Mesothelial cell of epicardium (in vitro differentiated cells): Measurements from ENCODE around the gene CRYGN. TPM values are rescaled to one million over a fixed set of nuclear protein-coding genes. Genes with fewer than 3 reads are reported as not detected.

Experiments
- DNase-seq, 2 experiments: peaks; one replicate each; pipeline ENCODE4 v3.0.0; 2021; ENCODE audit warnings: low spot score in 2 of 2; ENCODE audit not compliant: unreplicated experiment in 2 of 2
- H3K27ac Mint-ChIP-seq: 2 replicates; pipeline ENCODE4 v1.8.0; 2021; ENCODE audit warnings: mixed read lengths
- H3K27me3 Mint-ChIP-seq: 2 replicates; pipeline ENCODE4 v1.8.0; 2021; ENCODE audit warnings: low read depth, mixed read lengths
- H3K36me3 Mint-ChIP-seq: 2 replicates; pipeline ENCODE4 v1.8.0; 2021; ENCODE audit warnings: mixed read lengths
- H3K4me1 Mint-ChIP-seq: 2 replicates; pipeline ENCODE4 v1.8.0; 2021; ENCODE audit warnings: mixed read lengths
- H3K4me3 Mint-ChIP-seq: 2 replicates; pipeline ENCODE4 v1.8.0; 2021; ENCODE audit warnings: mild to moderate bottlenecking, moderate library complexity, mixed read lengths
- H3K9me3 Mint-ChIP-seq: 2 replicates; pipeline ENCODE4 v1.8.0; 2021; ENCODE audit warnings: mixed read lengths
- total RNA-seq: library from RNA; stranded (reverse); gene quantifications from 3 replicates; pipeline ENCODE4 v1.2.1, GENCODE V29; 2021
- TF ChIP-seq, protein P1 (sequence below): fragments of 200-600 bp; sonication (generic); IDR thresholded peaks from one replicate; pipeline ENCODE4 v1.5.0; 2021; ENCODE audit warnings: antibody characterized with exemption; ENCODE audit not compliant: unreplicated experiment

Gene CRYGN, protein sequence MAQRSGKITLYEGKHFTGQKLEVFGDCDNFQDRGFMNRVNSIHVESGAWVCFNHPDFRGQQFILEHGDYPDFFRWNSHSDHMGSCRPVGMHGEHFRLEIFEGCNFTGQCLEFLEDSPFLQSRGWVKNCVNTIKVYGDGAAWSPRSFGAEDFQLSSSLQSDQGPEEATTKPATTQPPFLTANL
- total RNA-seq: 9.4 to 12.2 TPM (median 10.5 TPM) in 3 replicates

DNA sequence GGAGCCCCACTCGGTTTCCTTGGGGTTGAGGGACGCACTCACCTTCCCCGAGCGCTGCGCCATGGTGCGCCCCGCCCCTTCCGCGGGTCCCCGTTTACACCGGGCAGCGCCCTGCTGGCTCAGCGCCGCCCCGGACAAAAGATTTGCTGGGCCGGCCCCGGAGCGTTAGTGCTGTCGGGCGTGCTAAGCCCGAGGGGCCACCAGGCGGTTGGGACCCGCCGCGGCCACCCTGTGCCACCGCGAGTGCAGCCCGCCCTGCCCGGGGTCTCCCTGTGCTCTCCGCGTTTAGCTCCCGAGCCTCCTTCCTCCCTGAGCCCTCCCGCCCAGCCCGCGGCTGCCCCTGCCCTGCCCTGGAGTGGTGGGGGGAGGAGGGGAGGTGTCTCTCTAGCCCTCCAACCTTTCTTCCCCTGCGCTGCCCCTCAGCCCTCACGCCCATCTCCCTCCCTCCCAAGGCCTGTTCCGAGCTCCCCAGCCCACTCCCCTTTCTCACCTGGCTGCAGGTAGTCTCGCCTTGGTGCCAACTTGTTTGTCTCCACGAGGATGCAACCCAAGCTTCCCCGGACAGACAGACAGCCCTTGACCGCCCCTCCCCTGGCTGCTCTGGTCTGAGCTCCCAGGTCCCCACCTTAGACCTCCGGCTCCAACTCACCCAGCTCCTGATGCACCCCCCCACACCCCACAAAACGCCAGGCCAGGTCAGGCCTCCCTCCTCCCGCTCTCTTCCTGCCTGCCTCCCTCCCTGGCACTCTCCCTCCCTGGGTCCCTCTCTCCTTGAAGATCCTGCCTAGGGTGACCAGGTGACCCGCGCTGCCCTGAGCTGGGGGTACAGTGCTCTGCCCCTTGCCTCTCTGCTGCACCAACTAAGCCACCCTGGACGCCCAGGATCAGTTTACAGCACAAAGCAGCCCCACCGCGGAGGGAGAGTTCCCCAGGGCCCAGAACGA, at the start of gene CRYGN:
Gene CRYGN (minus strand): TSS at position 287 of the 944 bp plus-strand sequence. CDS start 224 bp downstream, at position 63.
- TF ChIP-seq, protein P1, sequence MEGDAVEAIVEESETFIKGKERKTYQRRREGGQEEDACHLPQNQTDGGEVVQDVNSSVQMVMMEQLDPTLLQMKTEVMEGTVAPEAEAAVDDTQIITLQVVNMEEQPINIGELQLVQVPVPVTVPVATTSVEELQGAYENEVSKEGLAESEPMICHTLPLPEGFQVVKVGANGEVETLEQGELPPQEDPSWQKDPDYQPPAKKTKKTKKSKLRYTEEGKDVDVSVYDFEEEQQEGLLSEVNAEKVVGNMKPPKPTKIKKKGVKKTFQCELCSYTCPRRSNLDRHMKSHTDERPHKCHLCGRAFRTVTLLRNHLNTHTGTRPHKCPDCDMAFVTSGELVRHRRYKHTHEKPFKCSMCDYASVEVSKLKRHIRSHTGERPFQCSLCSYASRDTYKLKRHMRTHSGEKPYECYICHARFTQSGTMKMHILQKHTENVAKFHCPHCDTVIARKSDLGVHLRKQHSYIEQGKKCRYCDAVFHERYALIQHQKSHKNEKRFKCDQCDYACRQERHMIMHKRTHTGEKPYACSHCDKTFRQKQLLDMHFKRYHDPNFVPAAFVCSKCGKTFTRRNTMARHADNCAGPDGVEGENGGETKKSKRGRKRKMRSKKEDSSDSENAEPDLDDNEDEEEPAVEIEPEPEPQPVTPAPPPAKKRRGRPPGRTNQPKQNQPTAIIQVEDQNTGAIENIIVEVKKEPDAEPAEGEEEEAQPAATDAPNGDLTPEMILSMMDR: no peak
- Mint-ChIP-seq H3K27me3 (no peaks in the 10 kb centered on the region), H3K4me3 (peak within 1 kb of the TSS; percentile 62), H3K4me1 (peaks cover 69% of the 10 kb centered on the region), H3K36me3 (no peaks in the 10 kb centered on the region), H3K27ac (peak within 1 kb of the TSS; percentile 96), H3K9me3 (no peaks in the 10 kb centered on the region)
- DNase-seq: peak in 1 of 2 experiments; percentile 51

DNA sequence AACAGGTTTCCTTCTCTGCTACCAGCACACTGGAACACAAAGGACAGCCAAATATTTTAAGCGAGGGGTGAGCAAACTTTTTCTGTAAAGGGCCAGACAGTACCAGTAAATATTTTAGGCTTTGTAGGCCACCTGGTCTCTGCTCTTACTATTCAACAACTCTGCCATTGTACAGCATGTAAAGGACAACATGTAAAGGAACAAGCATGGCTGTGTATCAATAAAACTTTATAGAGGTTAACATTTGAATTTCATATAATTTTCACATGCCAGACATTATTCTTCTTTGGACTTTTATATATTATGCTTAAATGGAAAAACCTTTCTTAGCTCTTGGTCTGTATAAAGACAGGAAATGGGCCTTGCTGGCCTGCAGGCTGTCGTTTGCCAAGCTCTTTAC, 49.6 kb upstream of the CRYGN start:
- TF ChIP-seq, protein P1: no peak
- DNase-seq: no peak
- Mint-ChIP-seq H3K27ac (peak overlapping the region; percentile 26), H3K4me1 (peaks cover 31% of the 10 kb centered on the region), H3K36me3 (peaks cover 21% of the 10 kb centered on the region), H3K4me3 (no peak overlapping the region), H3K9me3 (peaks cover 3% of the 10 kb centered on the region), H3K27me3 (no peaks in the 10 kb centered on the region)

DNA sequence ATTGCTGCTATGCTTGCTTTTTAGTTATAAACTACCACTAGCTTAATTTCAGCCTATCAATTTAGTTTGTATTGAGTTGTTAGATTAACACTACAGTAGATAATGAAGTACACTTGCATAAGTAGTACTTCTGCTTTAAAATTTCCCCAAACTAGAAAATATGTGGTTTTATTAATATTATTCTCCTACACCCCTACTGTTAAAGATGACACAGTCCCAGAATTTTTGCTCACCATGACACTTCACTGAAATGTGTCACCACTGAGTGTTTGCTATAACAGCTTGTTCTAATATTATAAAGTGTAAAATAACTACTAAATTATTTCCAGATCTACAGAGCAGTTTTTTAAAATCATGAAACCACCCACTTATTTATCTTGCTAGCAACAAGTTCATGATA, 48.2 kb upstream of the CRYGN start:
- peaks cover 1% of the 10 kb centered on the region for H3K9me3 Mint-ChIP-seq
- H3K27me3 Mint-ChIP-seq: no peaks in the 10 kb centered on the region
- DNase-seq: no peak
- H3K36me3 Mint-ChIP-seq: peaks cover 26% of the 10 kb centered on the region
- TF ChIP-seq, protein P1: no peak
- no peak overlapping the region for H3K4me3 Mint-ChIP-seq
- H3K27ac Mint-ChIP-seq: no peak overlapping the region
- H3K4me1 Mint-ChIP-seq: peaks cover 24% of the 10 kb centered on the region

DNA sequence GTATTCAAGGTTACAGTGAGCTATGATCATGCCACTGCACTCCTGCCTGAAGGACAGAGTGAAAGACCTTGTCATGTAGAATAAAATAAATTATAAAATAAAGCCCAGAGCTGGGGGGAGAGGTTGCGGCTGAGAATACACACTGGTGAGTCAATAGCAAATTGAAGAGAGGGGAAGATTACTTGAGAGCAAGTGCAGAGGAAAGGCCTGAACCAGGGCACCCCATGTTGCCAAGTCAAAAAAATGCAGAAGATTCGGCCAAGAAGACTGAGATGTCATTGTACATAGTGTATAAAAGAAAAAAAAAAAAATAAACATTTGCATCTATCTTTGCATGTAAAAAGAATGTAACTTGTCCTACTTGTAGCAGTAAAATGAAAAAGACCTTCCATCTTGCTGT, 47.3 kb upstream of the CRYGN start:
- H3K36me3 Mint-ChIP-seq: peaks cover 31% of the 10 kb centered on the region
- H3K27ac Mint-ChIP-seq: no peak overlapping the region
- H3K27me3 Mint-ChIP-seq: no peaks in the 10 kb centered on the region
- TF ChIP-seq, protein P1: no peak
- H3K4me3 Mint-ChIP-seq: no peak overlapping the region
- DNase-seq: no peak
- H3K9me3 Mint-ChIP-seq: no peaks in the 10 kb centered on the region
- H3K4me1 Mint-ChIP-seq: peaks cover 23% of the 10 kb centered on the region

DNA sequence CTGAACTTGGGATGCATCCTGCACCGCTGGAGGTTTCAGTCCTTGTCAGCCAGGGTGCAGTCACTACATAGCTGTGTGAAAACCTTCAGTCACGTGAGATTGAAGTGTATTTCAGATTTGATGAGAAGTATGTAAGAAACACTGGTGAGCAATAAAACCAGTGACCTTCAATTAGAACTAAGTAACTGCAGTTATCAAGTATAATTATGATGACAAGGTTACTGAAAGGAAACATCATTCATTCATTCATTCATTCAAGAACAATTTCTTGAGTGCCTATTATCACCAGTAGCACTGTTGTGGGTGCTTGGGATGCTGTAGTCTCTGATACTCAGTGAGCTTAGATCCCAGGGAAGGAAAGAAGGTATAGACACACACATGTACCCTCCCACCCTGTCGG, 46.1 kb upstream of the CRYGN start:
- H3K9me3 Mint-ChIP-seq: no peaks in the 10 kb centered on the region
- H3K4me3 Mint-ChIP-seq: no peak overlapping the region
- TF ChIP-seq, protein P1: no peak
- H3K4me1 Mint-ChIP-seq: peaks cover 19% of the 10 kb centered on the region
- DNase-seq: no peak
- H3K27me3 Mint-ChIP-seq: no peaks in the 10 kb centered on the region
- H3K27ac Mint-ChIP-seq: no peak overlapping the region
- peaks cover 33% of the 10 kb centered on the region for H3K36me3 Mint-ChIP-seq
